ENCODE data around the gene POU2AF1. TPM values are rescaled to one million over a fixed set of nuclear protein-coding genes. Genes with fewer than 3 reads are reported as not detected.

Gene POU2AF1
- total and polyA plus RNA-seq, 2 of the 8 experiments (the other 6 are each of a cell fraction or from before 2014, with no cell fraction given) = not detected

- ChIA-PET CTCF (ENCODE audit: partially characterized antibody) (interaction anchor here (0.6 to 1.3 kb wide), 6 partner anchors 25 to 1035 kb away, joined by 3 to 6 read pairs (median 4); no protein-coding TSS in a partner anchor), POLR2A (ENCODE audit: partially characterized antibody) (no interaction called here)
- no peak overlapping the region for H3K23ac ChIP-seq (ENCODE audit: insufficient read length)
- no peak overlapping the region for H4K5ac ChIP-seq (ENCODE audit: insufficient read length, low read depth, low read length)
- H3K4me3 ChIP-seq (ENCODE audit: extremely low read depth in 1 of 4, insufficient read depth in 2 of 4, low read depth in 3 of 4, low read length in 4 of 4) = no peak overlapping the region
- 80% methylated on average over 3 of the region's 3 CpGs; no CpG with 5 or more reads in 1 of the 2 experiments for WGBS, 2 experiments (ENCODE audit: extremely low coverage in 1 of 2, insufficient coverage in 1 of 2, insufficient read length in 1 of 2, insufficient replicate concordance in 2 of 2, low coverage in 1 of 2, low lambda C conversion rate in 2 of 2, missing lambda C conversion rate in 1 of 2)
- H3K36me3 ChIP-seq (ENCODE audit: control insufficient read depth in 2 of 4, insufficient read depth in 4 of 4, low read length in 3 of 4) = no peaks in the 10 kb centered on the region
- no peak overlapping the region for H3K9ac ChIP-seq (replicated peaks in 1 of 4; ENCODE audit: extremely low read depth in 1 of 4, low read depth in 3 of 4, low read length in 3 of 4)
- DNase-seq (ENCODE audit: low read depth in 1 of 2, low spot score in 2 of 2) (no peak), FAIRE-seq (no peak)
- no peak overlapping the region for H2BK12ac ChIP-seq (ENCODE audit: low read depth, low read length)
- H3K18ac ChIP-seq (ENCODE audit: extremely low read depth, low read length) = no peak overlapping the region
- no peak overlapping the region for H2BK20ac ChIP-seq (ENCODE audit: low read length)
- no peaks in the 10 kb centered on the region for H3K79me2 ChIP-seq (ENCODE audit: control insufficient read depth in 1 of 2, insufficient read depth in 2 of 2, low read length in 2 of 2)
- H2AK5ac ChIP-seq (ENCODE audit: low read depth, low read length) = no peak overlapping the region
- H3K14ac ChIP-seq (ENCODE audit: insufficient read length) = no peak overlapping the region
- no peaks in the 10 kb centered on the region for H4K20me1 ChIP-seq (replicated peaks in 1 of 2; ENCODE audit: control insufficient read depth in 1 of 2, insufficient read depth in 2 of 2, low read length in 2 of 2)
- H4K91ac ChIP-seq (replicated peaks; ENCODE audit: insufficient read length, low read length) = no peak overlapping the region
- peaks cover 0 to 1% (median 0%) of the 10 kb centered on the region in 4 experiments; a peak in 1 of 7 replicates for H3K4me1 ChIP-seq (replicated peaks in 1 of 4; ENCODE audit: control insufficient read depth in 3 of 4, insufficient read depth in 4 of 4, low read length in 3 of 4)
- no peak overlapping the region for H2BK15ac ChIP-seq (ENCODE audit: low read length)
- no peak overlapping the region for H3K4ac ChIP-seq (replicated peaks; ENCODE audit: insufficient read length, low read depth, low read length)
- no peak overlapping the region for H2BK120ac ChIP-seq (replicated peaks; ENCODE audit: low read depth, low read length)
- no peak overlapping the region for H3K4me2 ChIP-seq (ENCODE audit: insufficient read depth in 1 of 2, low read depth in 2 of 2, low read length in 2 of 2)
- H2AFZ ChIP-seq (ENCODE audit: low read length) = no peak overlapping the region
- no peak overlapping the region for H2BK5ac ChIP-seq (ENCODE audit: low read depth, low read length)
- no peaks in the 10 kb centered on the region for H3K79me1 ChIP-seq (ENCODE audit: low read depth, low read length)
- no peaks in the 10 kb centered on the region for H3K27me3 ChIP-seq (replicated peaks in 1 of 4; ENCODE audit: control insufficient read depth in 3 of 4, extremely low read depth in 1 of 4, insufficient read depth in 3 of 4, low read length in 3 of 4)
- H3K9me3 ChIP-seq (ENCODE audit: insufficient read depth in 2 of 2, low read depth in 1 of 2, low read length in 1 of 2) = no peaks in the 10 kb centered on the region
- no peak overlapping the region; the same call in 1 of the 2 replicates for H3K27ac ChIP-seq (ENCODE audit: low read depth, low read length)
- H3K56ac ChIP-seq (replicated peaks; ENCODE audit: insufficient read length, low read depth, low read length) = no peak overlapping the region
- peaks cover 4% of the 10 kb centered on the region; the same call in 1 of the 2 replicates for H3K23me2 ChIP-seq (ENCODE audit: low read depth, low read length)
- no peak overlapping the region for H4K8ac ChIP-seq (ENCODE audit: extremely low read depth, insufficient read depth, low read length)
- no peak for TF ChIP-seq BACH1 (IDR thresholded peaks at IDR 0.05; ENCODE audit: low read length)
- TF ChIP-seq CEBPB (IDR thresholded peaks at IDR 0.05; ENCODE audit: low read depth, low read length) = no peak
- no peak for TF ChIP-seq POLR2AphosphoS5 (IDR thresholded peaks at IDR 0.05; ENCODE audit: low read depth, low read length)
- TF ChIP-seq EP300 (IDR thresholded peaks at IDR 0.05; ENCODE audit: borderline replicate concordance in 1 of 2, low read depth in 2 of 2, low read length in 2 of 2) = no peak
- TF ChIP-seq RNF2 (IDR thresholded peaks at IDR 0.05; ENCODE audit: borderline replicate concordance, low read depth, low read length, missing control alignments, poor library complexity, severe bottlenecking) = no peak
- TF ChIP-seq KDM1A (IDR thresholded peaks at IDR 0.05; ENCODE audit: borderline replicate concordance, low read length) = no peak
- no peak for TF ChIP-seq TEAD4 (IDR thresholded peaks at IDR 0.05; ENCODE audit: low read depth, low read length)
- no peak for TF ChIP-seq JUND (IDR thresholded peaks at IDR 0.05; ENCODE audit: low read length)
- no peak for TF ChIP-seq SP4 (IDR thresholded peaks at IDR 0.05; ENCODE audit: low read length)
Measured at GRCh38 chr11:111307472-111308108, 71.5 kb downstream of the POU2AF1 start.

Data from H1 (cell line).